Tibial nerve (tissue), 4 donors: ENCODE data around the gene PHLPP1. TPM values are rescaled to one million over a fixed set of nuclear protein-coding genes. Genes with fewer than 3 reads are reported as not detected.
"Not testable (repeated sequence)": the region's sequence is repeated elsewhere in the genome, so short reads cannot be mapped to it uniquely, and the experiment has no call there.

ENCODE experiments used
- DNase-seq, 2 donors: peaks; one replicate each; pipeline ENCODE4 v3.0.0-alpha.2; 2019; ENCODE audit warnings: low spot score in 2 of 2
- H3K27ac ChIP-seq, 4 donors: fragments of 200-600 bp; sonication (generic) in 3 of 4; one replicate each; pipeline ENCODE4 v1.5.1; 2017 to 2019; ENCODE audit warnings: mild to moderate bottlenecking in 1 of 4
- H3K27me3 ChIP-seq, 2 donors: fragments of 200-600 bp; sonication (generic) in 1 of 2; one replicate each; pipeline versions ENCODE4 v1.5.1 to v1.6.0; 2017 to 2019
- H3K36me3 ChIP-seq, 3 donors: fragments of 200-600 bp; sonication (generic); one replicate each; pipeline ENCODE4 v1.5.1; 2018 to 2019
- H3K4me1 ChIP-seq, 4 donors: fragments of 200-600 bp; sonication (generic) in 3 of 4; one replicate each; pipeline ENCODE4 v1.5.1; 2017 to 2019
- H3K4me3 ChIP-seq, 4 donors: fragments of 200-600 bp; sonication (generic) in 3 of 4; one replicate each; pipeline ENCODE4 v1.5.1; 2017 to 2019; ENCODE audit warnings: mild to moderate bottlenecking in 1 of 4, moderate library complexity in 1 of 4
- H3K9me3 ChIP-seq, 4 donors: fragments of 200-600 bp; sonication (generic) in 3 of 4; one replicate each; pipeline ENCODE4 v1.5.1; 2017 to 2019
- EP300 ChIP-seq, 2 donors: sonication (generic); formaldehyde crosslinking; IDR thresholded peaks; one replicate each; pipeline ENCODE4 v1.6.1; 2017; ENCODE audit warnings: antibody characterized with exemption in 2 of 2, mild to moderate bottlenecking in 1 of 2
- POLR2A ChIP-seq, 2 donors: fragments of 450-650 bp; IDR thresholded peaks; one replicate each; pipeline ENCODE4 v1.6.1; 2017; ENCODE audit warnings: antibody characterized with exemption in 2 of 2, mild to moderate bottlenecking in 2 of 2, moderate library complexity in 2 of 2
- WGBS, 2 donors: methylation state at CpG; one replicate each; pipeline ENCODE4 v1.1.5; 2018; 5-methylcytosine and 5-hydroxymethylcytosine counted together
- total RNA-seq, 4 donors: library from RNA; depleted of rRNA; stranded (reverse); fragments of >200 nt; gene quantifications; one replicate each; pipeline ENCODE4 v1.1.0, GENCODE V29; 2016
- TF ChIP-seq, protein P1 (sequence below), 5 experiments: fragments of 200-600 bp in 3 of 5; fragments of 450-650 bp in 2 of 5; sonication (generic) in 3 of 5; IDR thresholded peaks; one replicate each; pipeline ENCODE4 v1.5.1; 2016 to 2019; ENCODE audit warnings: antibody characterized with exemption in 5 of 5, mild to moderate bottlenecking in 3 of 5, moderate library complexity in 2 of 5

Gene PHLPP1
- total RNA-seq, 4 donors from 2014 or later = 11.4 to 16.1 (median 14.5) TPM

DNA sequence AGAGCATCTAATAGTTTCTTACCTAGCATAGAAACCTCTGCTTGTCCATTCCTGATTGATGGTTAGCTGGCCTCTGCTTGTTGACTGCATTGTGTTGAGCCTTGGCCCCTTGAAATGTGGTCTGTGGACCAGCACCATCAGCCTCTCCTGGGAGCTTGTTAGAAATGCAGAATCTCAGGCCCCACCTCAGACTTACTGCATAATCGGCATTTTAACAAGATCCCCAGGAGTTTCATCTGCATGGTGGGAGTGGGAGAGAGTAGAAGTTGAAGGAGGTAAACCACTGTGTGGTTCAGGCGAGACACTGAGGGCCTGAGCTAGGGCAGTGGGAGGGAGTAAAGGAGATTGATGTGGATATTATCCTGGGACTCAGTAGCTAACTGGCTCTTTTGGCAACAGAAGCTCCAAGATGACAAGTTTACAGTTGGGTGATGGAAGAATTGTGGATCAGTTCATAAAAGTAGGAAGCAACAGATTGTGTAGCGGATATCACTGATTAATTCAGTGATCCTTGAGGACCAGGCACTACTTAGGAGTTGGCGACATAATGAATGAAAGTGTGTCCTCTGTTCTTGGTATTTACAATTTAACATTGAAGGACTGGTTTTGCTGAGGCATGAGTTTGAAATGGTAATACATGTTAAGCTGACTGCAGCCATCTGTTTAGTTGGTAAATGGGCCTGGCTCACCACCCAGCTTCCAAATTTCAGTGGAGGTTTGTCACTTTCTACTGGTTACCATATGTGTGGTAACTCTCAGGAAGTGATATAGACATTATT lies 20.9 kb downstream of the PHLPP1 start:
- no peak overlapping the region for H3K4me3 ChIP-seq
- H3K9me3 ChIP-seq = peaks cover 0 to 14% (median 0%) of the 10 kb centered on the region in 4 donors
- no peak for DNase-seq
- peaks cover 0 to 21% (median 4%) of the 10 kb centered on the region in 4 donors for H3K4me1 ChIP-seq
- H3K27ac ChIP-seq = no peak overlapping the region
- no peaks in the 10 kb centered on the region for H3K27me3 ChIP-seq
- TF ChIP-seq POLR2A (IDR thresholded peaks at IDR 0.05) (no peak), EP300 (IDR thresholded peaks at IDR 0.05) (no peak)
- TF ChIP-seq, protein P1, sequence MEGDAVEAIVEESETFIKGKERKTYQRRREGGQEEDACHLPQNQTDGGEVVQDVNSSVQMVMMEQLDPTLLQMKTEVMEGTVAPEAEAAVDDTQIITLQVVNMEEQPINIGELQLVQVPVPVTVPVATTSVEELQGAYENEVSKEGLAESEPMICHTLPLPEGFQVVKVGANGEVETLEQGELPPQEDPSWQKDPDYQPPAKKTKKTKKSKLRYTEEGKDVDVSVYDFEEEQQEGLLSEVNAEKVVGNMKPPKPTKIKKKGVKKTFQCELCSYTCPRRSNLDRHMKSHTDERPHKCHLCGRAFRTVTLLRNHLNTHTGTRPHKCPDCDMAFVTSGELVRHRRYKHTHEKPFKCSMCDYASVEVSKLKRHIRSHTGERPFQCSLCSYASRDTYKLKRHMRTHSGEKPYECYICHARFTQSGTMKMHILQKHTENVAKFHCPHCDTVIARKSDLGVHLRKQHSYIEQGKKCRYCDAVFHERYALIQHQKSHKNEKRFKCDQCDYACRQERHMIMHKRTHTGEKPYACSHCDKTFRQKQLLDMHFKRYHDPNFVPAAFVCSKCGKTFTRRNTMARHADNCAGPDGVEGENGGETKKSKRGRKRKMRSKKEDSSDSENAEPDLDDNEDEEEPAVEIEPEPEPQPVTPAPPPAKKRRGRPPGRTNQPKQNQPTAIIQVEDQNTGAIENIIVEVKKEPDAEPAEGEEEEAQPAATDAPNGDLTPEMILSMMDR (IDR thresholded peaks at IDR 0.05) = no peak
- 96 to 98% methylated on average over 4 of the region's 4 CpGs for WGBS, 2 donors
- peaks cover 0 to 8% (median 0%) of the 10 kb centered on the region in 3 donors for H3K36me3 ChIP-seq

DNA sequence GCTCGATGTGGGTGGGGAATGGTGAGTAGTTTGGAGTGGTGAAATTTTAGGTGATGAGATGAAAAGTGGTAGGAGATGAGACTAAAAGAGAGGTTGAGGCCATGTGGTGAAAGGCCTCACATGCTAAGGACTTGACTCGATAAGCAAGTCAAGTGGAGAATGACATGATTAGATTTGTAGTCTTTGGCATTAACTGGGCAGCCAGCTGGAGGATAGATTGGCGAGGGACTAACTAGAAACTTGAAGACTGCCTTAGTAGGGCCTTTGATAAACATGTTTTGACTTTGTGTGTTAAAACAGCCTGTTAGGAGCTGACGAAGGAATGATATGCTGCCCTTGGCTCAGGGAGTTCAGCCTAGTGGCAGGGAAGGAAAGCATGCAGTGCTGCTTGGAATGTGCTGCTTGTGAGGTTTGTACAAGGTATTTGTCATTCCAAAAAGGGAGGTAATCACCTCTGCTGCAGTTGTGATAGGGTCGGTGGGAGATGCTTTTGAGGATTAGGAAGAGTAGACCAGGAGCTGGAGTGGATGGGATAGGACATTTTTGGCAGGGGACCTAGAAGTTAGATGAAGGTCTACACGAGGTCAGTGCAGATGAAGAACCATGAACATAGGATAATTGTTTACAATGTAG lies 22.0 kb downstream of the PHLPP1 start:
- Histone ChIP-seq H3K36me3 (peaks cover 0 to 3% (median 0%) of the 10 kb centered on the region in 3 donors), H3K9me3 (peaks cover 0 to 4% (median 0%) of the 10 kb centered on the region in 4 donors), H3K4me3 (no peak overlapping the region), H3K27me3 (no peaks in the 10 kb centered on the region), H3K4me1 (peaks cover 0 to 28% (median 4%) of the 10 kb centered on the region in 4 donors), H3K27ac (no peak overlapping the region)
- DNase-seq = no peak
- 86 to 87% methylated on average over 6 of the region's 6 CpGs for WGBS, 2 donors
- TF ChIP-seq, protein P1 (IDR thresholded peaks at IDR 0.05) = no peak
- TF ChIP-seq EP300 (IDR thresholded peaks at IDR 0.05) = no peak
- no peak for TF ChIP-seq POLR2A (IDR thresholded peaks at IDR 0.05)

DNA sequence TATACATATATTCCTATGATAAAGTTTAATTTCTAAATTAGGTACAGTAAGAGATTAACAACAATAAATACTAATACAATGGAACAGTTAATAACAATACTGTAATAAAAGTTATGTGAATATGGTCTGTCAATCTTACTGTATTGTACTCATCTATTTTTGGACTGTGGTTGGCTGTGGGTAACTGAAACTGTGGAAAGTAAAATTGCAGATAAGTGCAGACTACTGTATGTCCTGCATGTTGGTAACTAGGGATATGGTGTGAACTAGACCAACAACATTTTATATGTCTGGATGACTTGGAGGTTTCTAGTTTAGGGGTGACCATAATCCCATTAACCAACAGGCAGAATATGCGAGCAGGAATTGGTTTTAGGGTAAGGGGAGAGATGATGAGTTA lies 23.3 kb downstream of the PHLPP1 start:
- H3K27me3 ChIP-seq = no peaks in the 10 kb centered on the region
- peaks cover 0 to 26% (median 4%) of the 10 kb centered on the region in 4 donors for H3K4me1 ChIP-seq
- H3K4me3 ChIP-seq = no peak overlapping the region
- no peaks in the 10 kb centered on the region for H3K9me3 ChIP-seq
- no peaks in the 10 kb centered on the region for H3K36me3 ChIP-seq
- DNase-seq = no peak
- WGBS, 2 donors = 97 to 100% methylated on average over 1 of the region's 1 CpG
- no peak overlapping the region for H3K27ac ChIP-seq
- TF ChIP-seq POLR2A (IDR thresholded peaks at IDR 0.05) (no peak), EP300 (IDR thresholded peaks at IDR 0.05) (no peak)
- TF ChIP-seq, protein P1 (IDR thresholded peaks at IDR 0.05) = no peak

DNA sequence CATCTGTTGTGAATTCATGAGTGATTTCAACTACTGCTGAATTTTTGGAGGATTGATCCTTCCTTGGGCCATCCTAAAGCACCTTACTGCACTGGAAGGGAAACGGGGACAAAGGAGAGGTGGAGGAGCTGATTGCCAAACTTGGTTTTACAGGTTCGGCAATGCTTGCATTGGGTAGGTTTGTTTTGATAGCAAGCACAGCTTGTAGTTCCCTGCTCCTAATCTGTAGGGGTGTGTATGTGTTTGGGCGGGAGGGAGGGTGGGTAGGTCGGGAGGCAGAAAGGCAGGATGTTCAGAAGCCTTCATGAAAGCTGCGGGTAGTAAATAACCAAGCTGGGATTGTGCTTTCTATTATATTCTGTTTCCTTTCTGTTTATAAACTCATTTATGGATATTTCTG lies 24.6 kb downstream of the PHLPP1 start:
- H3K4me1 ChIP-seq = peaks cover 0 to 31% (median 6%) of the 10 kb centered on the region in 4 donors
- H3K27ac ChIP-seq = no peak overlapping the region
- WGBS, 2 donors = 72 to 84% methylated on average over 5 of the region's 5 CpGs
- no peak for DNase-seq
- TF ChIP-seq, protein P1 (IDR thresholded peaks at IDR 0.05) = no peak
- no peak for TF ChIP-seq POLR2A (IDR thresholded peaks at IDR 0.05)
- no peak for TF ChIP-seq EP300 (IDR thresholded peaks at IDR 0.05)
- H3K9me3 ChIP-seq = no peaks in the 10 kb centered on the region
- no peaks in the 10 kb centered on the region for H3K36me3 ChIP-seq
- no peak overlapping the region for H3K4me3 ChIP-seq
- H3K27me3 ChIP-seq = no peaks in the 10 kb centered on the region

DNA sequence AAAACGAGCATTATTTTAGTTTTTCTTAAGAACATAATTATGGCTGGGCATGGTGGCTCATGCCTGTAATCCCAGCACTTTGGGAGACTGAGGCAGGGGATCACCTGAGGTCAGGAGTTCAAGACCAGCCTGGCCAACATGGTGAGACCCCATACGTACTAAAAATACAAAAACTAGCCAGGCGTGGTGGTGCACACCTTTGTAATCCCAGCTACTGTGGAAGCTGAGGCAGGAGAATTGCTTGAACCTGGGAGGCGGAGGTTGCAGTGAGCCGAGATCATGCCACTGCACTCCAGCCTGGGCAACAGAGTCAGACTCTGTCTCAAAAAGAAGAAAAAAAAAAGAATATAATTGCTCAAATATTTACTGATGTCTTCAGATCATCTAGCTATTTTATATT lies 25.3 kb downstream of the PHLPP1 start:
- not testable (repeated sequence) for H3K9me3 ChIP-seq, DNase-seq, H3K4me3 ChIP-seq, H3K27me3 ChIP-seq, H3K36me3 ChIP-seq
- Histone ChIP-seq H3K4me1 (peaks cover 0 to 33% (median 8%) of the 10 kb centered on the region in 4 donors), H3K27ac (peak overlapping the region in 3 of 4 donors; percentile 5 to 28 (median 28))
- 73 to 75% methylated on average over 5 of the region's 5 CpGs for WGBS, 2 donors
